HEK293T (cell line): ENCODE data around the gene FAAP20.

Experiments
- ARNT ChIP-seq: fragments of 450-650 bp; IDR thresholded peaks from 2 replicates; pipeline ENCODE4 v1.6.1; 2017; ENCODE audit warnings: mild to moderate bottlenecking
- FOXA1 ChIP-seq: fragments of 450-650 bp; IDR thresholded peaks from 2 replicates; pipeline ENCODE4 v1.6.1; 2016; ENCODE audit warnings: mild to moderate bottlenecking
- HDGF ChIP-seq: fragments of 450-650 bp; IDR thresholded peaks from 2 replicates; pipeline ENCODE4 v1.6.1; 2017; ENCODE audit warnings: antibody characterized with exemption, borderline replicate concordance
- NFRKB ChIP-seq: fragments of 450-650 bp; IDR thresholded peaks from 2 replicates; pipeline ENCODE4 v1.6.1; 2016; ENCODE audit warnings: mild to moderate bottlenecking, moderate library complexity
- SP1 ChIP-seq: fragments of 450-650 bp; IDR thresholded peaks from 2 replicates; pipeline ENCODE4 v1.6.1; 2017
- SUZ12 ChIP-seq: fragments of 450-650 bp; IDR thresholded peaks from 2 replicates; pipeline ENCODE4 v1.6.1; 2016; ENCODE audit warnings: mild to moderate bottlenecking
- ZNF384 ChIP-seq: fragments of 450-650 bp; IDR thresholded peaks from 2 replicates; pipeline ENCODE4 v1.6.1; 2016
- TF ChIP-seq, protein P1 (sequence below): fragments of 450-650 bp; IDR thresholded peaks from 2 replicates; pipeline ENCODE4 v1.6.1; 2016

GRCh38 chr1:2141025-2141424, 53.5 kb downstream of the FAAP20 start:
- TF ChIP-seq SP1 (no peak), NFRKB (no peak), HDGF (no peak), SUZ12 (no peak), FOXA1 (no peak), ARNT (no peak), ZNF384 (no peak)
- TF ChIP-seq, protein P1, sequence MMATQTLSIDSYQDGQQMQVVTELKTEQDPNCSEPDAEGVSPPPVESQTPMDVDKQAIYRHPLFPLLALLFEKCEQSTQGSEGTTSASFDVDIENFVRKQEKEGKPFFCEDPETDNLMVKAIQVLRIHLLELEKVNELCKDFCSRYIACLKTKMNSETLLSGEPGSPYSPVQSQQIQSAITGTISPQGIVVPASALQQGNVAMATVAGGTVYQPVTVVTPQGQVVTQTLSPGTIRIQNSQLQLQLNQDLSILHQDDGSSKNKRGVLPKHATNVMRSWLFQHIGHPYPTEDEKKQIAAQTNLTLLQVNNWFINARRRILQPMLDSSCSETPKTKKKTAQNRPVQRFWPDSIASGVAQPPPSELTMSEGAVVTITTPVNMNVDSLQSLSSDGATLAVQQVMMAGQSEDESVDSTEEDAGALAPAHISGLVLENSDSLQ, result no peak
